Endothelial cell of umbilical vein (primary cell): ENCODE data around the gene ADARB1. TPM values are rescaled to one million over a fixed set of nuclear protein-coding genes. Genes with fewer than 3 reads are reported as not detected.

Experiments used
- BruUV-seq: library from RNA; stranded (reverse); fragments of 400-500 nt; replicated peaks from 2 replicates; lab custom pipeline; 2021; lab: Mats Ljungman, UMichigan
- CTCF ChIA-PET: fragments of 300-600, 350-600 bp; sonication (Branson Sonifier 250); formaldehyde crosslinking; loops from one replicate; lab custom pipeline; 2021; ENCODE audit warnings: antibody characterized with exemption, inconsistent platforms; lab: Charles Lee
- POLR2A ChIA-PET: fragments of 300-600, 350-600 bp; sonication (Branson Sonifier 250); formaldehyde crosslinking; loops from one replicate; lab custom pipeline; 2021; ENCODE audit warnings: antibody characterized with exemption, inconsistent platforms; lab: Charles Lee
- DNase-seq: peaks from one replicate; pipeline ENCODE4 v3.0.0-alpha.2; 2011; ENCODE audit warnings: low read depth, low spot score
- FAIRE-seq: peaks from 2 replicates; lab custom pipeline; 2011; peaks lifted over from hg19 to GRCh38; lab: Jason Lieb, UNC
- H2AFZ ChIP-seq: 2 replicates; pipeline ENCODE4 v1.6.0; 2012; ENCODE audit warnings: low read depth, low read length, control low read depth, inconsistent platforms
- H3K27ac ChIP-seq: 2 replicates; pipeline ENCODE4 v1.5.1; 2011; ENCODE audit warnings: low read depth, mild to moderate bottlenecking, control low read depth, low read length, moderate library complexity; ENCODE audit not compliant: insufficient read depth
- H3K27me3 ChIP-seq, 2 experiments: 2 replicates each; pipeline versions ENCODE4 v1.6.0 to v1.6.1; 2011; ENCODE audit warnings: low read length in 2 of 2, mixed read lengths in 1 of 2; ENCODE audit not compliant: control insufficient read depth in 2 of 2, insufficient read depth in 2 of 2
- H3K36me3 ChIP-seq, 2 experiments: 2 replicates in 1 of 2; 3 replicates in 1 of 2; pipeline ENCODE4 v1.5.1; 2011; ENCODE audit warnings: low read length in 2 of 2, mild to moderate bottlenecking in 1 of 2, moderate library complexity in 1 of 2; ENCODE audit not compliant: control insufficient read depth in 2 of 2, insufficient read depth in 2 of 2; ENCODE audit errors: extremely low read depth in 1 of 2
- H3K4me1 ChIP-seq: 3 replicates; pipeline ENCODE4 v1.5.1; 2011; ENCODE audit warnings: mild to moderate bottlenecking, low read length; ENCODE audit not compliant: control insufficient read depth, insufficient read depth; ENCODE audit errors: extremely low read depth
- H3K4me2 ChIP-seq: 2 replicates; pipeline ENCODE4 v1.6.1; 2011; ENCODE audit warnings: low read length, control low read depth, mixed read lengths; ENCODE audit not compliant: insufficient read depth
- H3K4me3 ChIP-seq, 3 experiments: fragments of 200-600 bp in 1 of 3; sonication (generic), shearing (Covaris generic) in 1 of 3; replicated peaks in 1 of 3; 2 replicates each; pipeline ENCODE4 v1.5.1; 2011 to 2016; ENCODE audit warnings: control low read depth in 3 of 3, low read length in 3 of 3, mild to moderate bottlenecking in 2 of 3, inconsistent platforms in 1 of 3, low read depth in 1 of 3, moderate library complexity in 1 of 3; ENCODE audit not compliant: insufficient read depth in 1 of 3
- H3K79me2 ChIP-seq: 2 replicates; pipeline ENCODE4 v1.6.0; 2012; ENCODE audit warnings: low read length, inconsistent platforms; ENCODE audit not compliant: control insufficient read depth, insufficient read depth
- H3K9ac ChIP-seq: replicated peaks from 2 replicates; pipeline ENCODE3; 2011; ENCODE audit warnings: low read length, control low read depth; ENCODE audit not compliant: insufficient read depth; ENCODE audit errors: extremely low read depth
- H3K9me1 ChIP-seq: replicated peaks from 3 replicates; pipeline ENCODE4 v1.6.0; 2011; ENCODE audit warnings: mild to moderate bottlenecking, low read length; ENCODE audit not compliant: control insufficient read depth, insufficient read depth; ENCODE audit errors: extremely low read depth
- H3K9me3 ChIP-seq: replicated peaks from 2 replicates; pipeline ENCODE4 v1.5.1; 2012; ENCODE audit warnings: low read length, inconsistent platforms; ENCODE audit not compliant: control insufficient read depth, insufficient read depth
- H4K20me1 ChIP-seq: replicated peaks from 2 replicates; pipeline ENCODE3; 2011; ENCODE audit warnings: mild to moderate bottlenecking, low read length; ENCODE audit not compliant: control insufficient read depth, insufficient read depth; ENCODE audit errors: extremely low read depth
- CTCF ChIP-seq, 2 donors: IDR thresholded peaks; 1 replicate in 1 of 2; 2 replicates in 1 of 2; pipeline ENCODE4 v1.5.1; 2011; ENCODE audit warnings: low read length in 2 of 2, mild to moderate bottlenecking in 2 of 2, moderate library complexity in 2 of 2, control low read depth in 1 of 2, inconsistent platforms in 1 of 2, low read depth in 1 of 2; ENCODE audit not compliant: insufficient read depth in 1 of 2; ENCODE audit errors: extremely low read depth in 1 of 2
- EZH2 ChIP-seq: IDR thresholded peaks from 2 replicates; pipeline ENCODE4 v1.6.1; 2012; ENCODE audit warnings: borderline replicate concordance, low read depth, mild to moderate bottlenecking, moderate library complexity, low read length, inconsistent platforms; ENCODE audit not compliant: severe bottlenecking
- FOS ChIP-seq: IDR thresholded peaks from 2 replicates; pipeline ENCODE4 v1.6.1; 2011; ENCODE audit warnings: mild to moderate bottlenecking, low read length, moderate library complexity, borderline replicate concordance; ENCODE audit not compliant: insufficient read depth
- GATA2 ChIP-seq: IDR thresholded peaks from 2 replicates; pipeline ENCODE4 v1.7.0; 2011; ENCODE audit warnings: low read depth, mild to moderate bottlenecking, moderate library complexity, mixed read lengths, low read length; ENCODE audit not compliant: insufficient read length, insufficient read depth
- JUN ChIP-seq: IDR thresholded peaks from 2 replicates; pipeline ENCODE4 v1.6.1; 2011; ENCODE audit warnings: borderline replicate concordance, low read depth; ENCODE audit not compliant: insufficient read length, insufficient read depth
- MAX ChIP-seq: IDR thresholded peaks from 2 replicates; pipeline ENCODE4 v1.6.1; 2011; ENCODE audit not compliant: insufficient read depth, insufficient read length
- MYC ChIP-seq: IDR thresholded peaks from one replicate; pipeline ENCODE4 v1.6.1; 2011; ENCODE audit warnings: mild to moderate bottlenecking, low read depth, low read length
- POLR2AphosphoS5 ChIP-seq: IDR thresholded peaks from 2 replicates; pipeline ENCODE4 v1.6.1; 2012; ENCODE audit warnings: low read depth, mild to moderate bottlenecking, control low read depth, low read length, moderate library complexity; ENCODE audit not compliant: insufficient read depth
- dilution Hi-C: fragments of 300-500 bp; cut with MboI; formaldehyde crosslinking; loops from one replicate; pipeline ENCODE4 v1.15.0; 2019; ENCODE audit warnings: low sequenced_read_pairs; ENCODE audit not compliant: extremely low pct_ligation_motif_present
- intact Hi-C: fragments of 100-400 bp; cut with micrococcal nuclease; formaldehyde crosslinking; loops from one replicate; pipeline ENCODE4 v1.10.0; 2022
- polyA plus RNA-seq, 4 experiments: library from polyadenylated mRNA; depleted of rRNA in 3 of 4; stranded (reverse) in 3 of 4; unstranded in 1 of 4; fragments of >200 nt; gene quantifications; 2 replicates each; pipeline versions ENCODE4 v1.2.1 to v1.2.3, GENCODE V29; 2011 to 2012; ENCODE audit warnings: missing spikeins in 1 of 4
- total RNA-seq: library from RNA; stranded (reverse); gene quantifications from 2 replicates; pipeline ENCODE4 v1.2.3, GENCODE V29; 2021

The ADARB1 gene
- total and polyA plus RNA-seq, 2 donors (not counting 3 experiments of a cell fraction or from before 2014, with no cell fraction given): 32.5 to 54.3 TPM

GRCh38 chr21:45055861-45056260 lies 18.5 kb upstream of the ADARB1 start:
- ChIA-PET CTCF (interaction anchor here (1.3 kb wide), 1 partner anchor 73 kb away, joined by 7 read pairs; no protein-coding TSS in a partner anchor), POLR2A (no interaction called here)
- dilution Hi-C loops (no loop called here), intact Hi-C loops (no loop called here)
- Histone ChIP-seq H3K27ac (peak overlapping the region; percentile 68), H3K4me3 (no peak overlapping the region), H2AFZ (peak overlapping the region; percentile 65), H3K4me2 (peak overlapping the region; percentile 80), H3K9me1 (no peaks in the 10 kb centered on the region), H4K20me1 (no peaks in the 10 kb centered on the region), H3K79me2 (no peaks in the 10 kb centered on the region), H3K27me3 (no peaks in the 10 kb centered on the region), H3K36me3 (no peaks in the 10 kb centered on the region), H3K4me1 (peaks cover 17% of the 10 kb centered on the region), H3K9me3 (no peaks in the 10 kb centered on the region), H3K9ac (peak overlapping the region; percentile 25)
- no peak for FAIRE-seq
- DNase-seq: peak; percentile 44
- BruUV-seq: no TSS peak
- no peak for TF ChIP-seq CTCF (IDR thresholded peaks at IDR 0.05; ENCODE audit: extremely low read depth in 1 of 2, insufficient read depth in 1 of 2, low read depth in 1 of 2, low read length in 2 of 2)

GRCh38 chr21:45056296-45056904 lies 18.0 kb upstream of the ADARB1 start:
- POLR2A ChIA-PET: no interaction called here
- H3K79me2 ChIP-seq: no peaks in the 10 kb centered on the region
- BruUV-seq: no TSS peak
- peak overlapping the region; percentile 25 for H3K9ac ChIP-seq
- H3K4me3 ChIP-seq: no peak overlapping the region
- H3K4me1 ChIP-seq: peaks cover 17% of the 10 kb centered on the region
- peak overlapping the region; percentile 65 for H2AFZ ChIP-seq
- CTCF ChIA-PET: interaction anchor here (1.3 kb wide), 1 partner anchor 72 kb away, joined by 7 read pairs; no protein-coding TSS in a partner anchor
- H3K36me3 ChIP-seq: no peaks in the 10 kb centered on the region
- H3K9me3 ChIP-seq: no peaks in the 10 kb centered on the region
- no peaks in the 10 kb centered on the region for H3K27me3 ChIP-seq
- no peaks in the 10 kb centered on the region for H4K20me1 ChIP-seq
- DNase-seq (peak; percentile 82), FAIRE-seq (peak; percentile 96)
- no peaks in the 10 kb centered on the region for H3K9me1 ChIP-seq
- dilution Hi-C loops (no loop called here), intact Hi-C loops (no loop called here)
- TF ChIP-seq MYC: no peak
- TF ChIP-seq MAX: peak; percentile 16
- TF ChIP-seq EZH2: no peak
- TF ChIP-seq POLR2AphosphoS5: no peak
- peak; percentile 2 for TF ChIP-seq JUN
- TF ChIP-seq FOS: peak; percentile 7
- TF ChIP-seq GATA2: no peak
- H3K27ac ChIP-seq: peak overlapping the region; percentile 68
- H3K4me2 ChIP-seq: peak overlapping the region; percentile 80
